ENCODE results near the gene GFOD1. TPM values are rescaled to one million over a fixed set of nuclear protein-coding genes. Genes with fewer than 3 reads are reported as not detected.
"Not testable (repeated sequence)": the region's sequence is repeated elsewhere in the genome, so short reads cannot be mapped to it uniquely, and the experiment has no call there.

The GFOD1 gene
- total RNA-seq, 1 donor from 2014 or later, result 16.3 TPM

DNA sequence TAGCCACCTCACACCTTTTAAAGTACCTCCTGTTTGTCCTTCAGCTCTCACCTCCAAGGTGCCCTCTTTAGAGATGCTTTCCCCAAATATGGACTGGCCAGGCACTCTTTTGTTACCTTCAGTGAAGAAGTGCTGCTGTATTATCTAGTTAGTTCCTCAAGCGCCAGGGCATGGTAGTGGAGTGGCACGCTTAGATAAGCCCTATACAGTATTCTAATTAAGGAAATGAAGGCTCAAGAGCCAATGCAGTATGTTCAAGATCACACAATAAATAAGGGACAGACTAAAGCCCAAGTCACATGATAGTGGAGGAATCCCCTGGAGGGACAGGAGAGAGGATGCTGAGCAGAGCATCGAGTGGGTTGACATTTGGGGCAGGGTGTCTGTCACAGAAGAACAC lies 28.5 kb upstream of the GFOD1 start:
- TF ChIP-seq, protein P1, sequence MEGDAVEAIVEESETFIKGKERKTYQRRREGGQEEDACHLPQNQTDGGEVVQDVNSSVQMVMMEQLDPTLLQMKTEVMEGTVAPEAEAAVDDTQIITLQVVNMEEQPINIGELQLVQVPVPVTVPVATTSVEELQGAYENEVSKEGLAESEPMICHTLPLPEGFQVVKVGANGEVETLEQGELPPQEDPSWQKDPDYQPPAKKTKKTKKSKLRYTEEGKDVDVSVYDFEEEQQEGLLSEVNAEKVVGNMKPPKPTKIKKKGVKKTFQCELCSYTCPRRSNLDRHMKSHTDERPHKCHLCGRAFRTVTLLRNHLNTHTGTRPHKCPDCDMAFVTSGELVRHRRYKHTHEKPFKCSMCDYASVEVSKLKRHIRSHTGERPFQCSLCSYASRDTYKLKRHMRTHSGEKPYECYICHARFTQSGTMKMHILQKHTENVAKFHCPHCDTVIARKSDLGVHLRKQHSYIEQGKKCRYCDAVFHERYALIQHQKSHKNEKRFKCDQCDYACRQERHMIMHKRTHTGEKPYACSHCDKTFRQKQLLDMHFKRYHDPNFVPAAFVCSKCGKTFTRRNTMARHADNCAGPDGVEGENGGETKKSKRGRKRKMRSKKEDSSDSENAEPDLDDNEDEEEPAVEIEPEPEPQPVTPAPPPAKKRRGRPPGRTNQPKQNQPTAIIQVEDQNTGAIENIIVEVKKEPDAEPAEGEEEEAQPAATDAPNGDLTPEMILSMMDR (IDR thresholded peaks at IDR 0.05; ENCODE audit: insufficient read depth, low read length, severe bottlenecking), result no peak
- no peak overlapping the region for H3K4me3 ChIP-seq (ENCODE audit: low read depth, low read length)
- DNase-seq (ENCODE audit: low read depth) (no peak), FAIRE-seq (no peak)
- H3K36me3 ChIP-seq (ENCODE audit: control insufficient read depth, insufficient read depth, low read length), result no peaks in the 10 kb centered on the region
- no peaks in the 10 kb centered on the region for H3K27me3 ChIP-seq (ENCODE audit: control insufficient read depth, insufficient read depth, low read length)

DNA sequence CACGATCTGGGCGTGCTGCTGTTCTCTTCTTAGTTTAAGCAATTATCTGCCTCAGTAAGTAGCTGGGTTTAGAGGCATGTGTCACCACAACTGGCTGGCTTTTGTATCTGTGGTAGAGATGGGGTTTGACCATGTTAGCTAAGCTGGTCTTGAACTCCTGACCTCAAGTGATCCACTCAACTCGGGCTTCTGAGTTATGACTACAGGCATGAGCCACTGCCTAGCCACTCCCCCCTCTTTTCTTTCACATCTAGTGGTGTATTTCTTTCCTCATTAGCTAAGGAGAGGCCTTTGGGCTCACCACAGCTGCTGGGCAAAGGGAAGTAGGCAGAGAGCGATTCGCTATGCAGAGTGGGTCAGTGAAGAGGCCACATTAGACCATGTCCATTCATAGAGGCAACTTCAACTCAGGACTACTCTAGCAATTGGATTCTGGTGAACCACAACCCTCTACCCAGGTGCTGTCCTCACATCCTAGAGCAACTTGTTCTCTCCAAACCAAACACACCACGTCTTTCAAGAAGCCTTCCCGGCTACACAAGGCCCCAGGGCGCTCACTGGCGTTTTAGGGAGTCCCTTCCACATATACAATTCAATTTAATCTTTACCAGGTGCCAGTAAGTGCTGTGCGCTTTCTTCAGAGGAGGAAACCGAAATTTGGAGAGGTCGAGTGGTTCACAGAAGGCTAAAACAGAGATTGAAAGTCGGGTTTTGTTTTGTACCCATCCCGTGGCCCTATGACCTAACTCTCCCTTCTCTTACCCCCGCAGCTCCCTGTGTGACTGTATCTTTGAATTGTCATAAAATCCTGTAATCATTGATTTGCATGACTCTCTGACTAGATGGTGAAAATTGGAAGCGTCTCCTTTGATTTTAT lies 26.5 kb upstream of the GFOD1 start:
- FAIRE-seq (no peak), DNase-seq (ENCODE audit: low read depth) (no peak)
- Histone ChIP-seq H3K4me3 (ENCODE audit: low read depth, low read length) (no peak overlapping the region), H3K27me3 (ENCODE audit: control insufficient read depth, insufficient read depth, low read length) (no peaks in the 10 kb centered on the region), H3K36me3 (ENCODE audit: control insufficient read depth, insufficient read depth, low read length) (no peaks in the 10 kb centered on the region)
- TF ChIP-seq, protein P1 (IDR thresholded peaks at IDR 0.05; ENCODE audit: insufficient read depth, low read length, severe bottlenecking), result no peak

DNA sequence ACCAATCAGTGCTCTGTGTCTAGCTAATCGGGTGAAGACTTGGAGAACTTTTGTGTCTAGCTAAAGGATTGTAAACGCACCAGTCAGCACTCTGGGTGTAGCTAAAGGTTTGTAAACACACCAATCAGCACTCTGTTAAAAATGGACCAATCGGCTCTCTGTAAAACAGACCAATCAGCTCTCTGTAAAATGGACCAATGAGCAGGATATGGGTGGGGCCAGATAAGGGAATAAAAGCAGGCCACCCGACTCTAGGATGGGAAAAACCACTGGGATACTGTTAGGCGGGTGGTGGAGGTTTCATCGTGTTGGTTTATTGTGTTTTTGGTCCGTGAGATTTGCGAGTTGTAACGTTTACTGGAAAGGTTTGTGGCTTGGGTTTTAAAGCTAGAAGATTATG lies 25.5 kb upstream of the GFOD1 start:
- DNase-seq (ENCODE audit: low read depth) (no peak), FAIRE-seq (no peak)
- TF ChIP-seq, protein P1 (IDR thresholded peaks at IDR 0.05; ENCODE audit: insufficient read depth, low read length, severe bottlenecking), result no peak
- Histone ChIP-seq H3K4me3 (ENCODE audit: low read depth, low read length) (no peak overlapping the region), H3K36me3 (ENCODE audit: control insufficient read depth, insufficient read depth, low read length) (no peaks in the 10 kb centered on the region), H3K27me3 (ENCODE audit: control insufficient read depth, insufficient read depth, low read length) (no peaks in the 10 kb centered on the region)

DNA sequence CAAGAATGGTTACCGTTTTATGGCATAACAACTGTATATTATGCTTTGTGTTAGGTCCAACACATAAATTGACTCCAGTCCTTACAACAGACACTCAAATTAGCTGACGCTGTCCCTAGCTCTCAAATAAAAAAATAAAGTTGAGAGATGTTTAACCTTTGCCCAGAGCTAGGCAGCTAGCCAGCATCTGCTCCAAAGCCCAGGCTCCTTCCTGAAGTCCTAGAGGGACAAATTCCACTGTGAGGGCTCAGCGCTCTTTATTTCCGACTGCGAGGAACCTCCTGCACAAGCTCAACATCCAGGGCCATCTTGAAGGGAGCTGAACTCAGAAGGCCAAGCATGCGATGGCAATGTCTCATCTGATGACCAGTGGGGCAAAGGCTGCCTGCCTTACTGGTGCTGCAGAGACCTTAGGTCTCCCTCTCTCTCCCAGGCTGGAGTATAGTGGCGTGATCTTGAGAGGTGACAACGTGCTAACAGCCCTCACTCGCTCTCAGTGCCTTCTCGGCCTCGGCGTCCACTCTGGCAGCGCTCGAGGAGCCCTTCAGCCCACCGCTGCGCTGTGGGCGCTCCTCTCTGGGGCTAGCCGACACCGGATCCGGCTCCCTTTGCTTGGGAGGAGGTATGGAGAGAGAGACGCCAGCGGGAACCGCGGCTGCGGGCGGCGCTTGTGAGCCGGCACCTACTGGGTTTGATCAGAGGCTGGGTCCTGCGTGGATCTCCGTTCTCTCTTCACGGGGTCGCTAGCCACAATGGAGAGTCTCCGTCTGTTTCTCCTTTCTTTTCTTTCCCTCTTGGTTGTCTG lies 24.7 kb upstream of the GFOD1 start:
- TF ChIP-seq, protein P1 (IDR thresholded peaks at IDR 0.05; ENCODE audit: insufficient read depth, low read length, severe bottlenecking), result no peak
- DNase-seq (ENCODE audit: low read depth), result no peak
- Histone ChIP-seq H3K36me3 (ENCODE audit: control insufficient read depth, insufficient read depth, low read length) (no peaks in the 10 kb centered on the region), H3K27me3 (ENCODE audit: control insufficient read depth, insufficient read depth, low read length) (no peaks in the 10 kb centered on the region), H3K4me3 (ENCODE audit: low read depth, low read length) (no peak overlapping the region)
- no peak for FAIRE-seq

DNA sequence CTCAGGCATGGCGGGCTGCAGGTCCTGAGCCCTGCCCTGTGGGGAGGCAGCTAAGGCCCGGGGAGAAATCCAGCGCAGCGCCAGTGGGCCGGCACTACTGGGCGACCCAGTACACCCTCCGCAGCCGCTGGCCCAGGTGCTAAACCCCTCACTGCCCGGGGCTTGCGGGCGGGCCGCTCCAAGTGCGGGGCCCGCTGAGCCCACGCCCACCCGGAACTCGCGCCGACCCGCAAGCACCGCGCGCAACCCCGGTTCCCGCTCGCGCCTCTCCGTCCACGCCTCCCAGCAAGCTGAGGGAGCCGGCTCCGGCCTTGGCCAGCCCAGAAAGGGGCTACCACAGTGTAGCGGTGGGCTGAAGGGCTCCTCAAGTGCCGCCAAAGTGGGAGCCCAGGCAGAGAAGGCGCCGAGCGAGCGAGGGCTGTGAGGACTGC lies 23.8 kb upstream of the GFOD1 start:
- FAIRE-seq; H3K36me3 ChIP-seq (ENCODE audit: control insufficient read depth, insufficient read depth, low read length); H3K27me3 ChIP-seq (ENCODE audit: control insufficient read depth, insufficient read depth, low read length); H3K4me3 ChIP-seq (ENCODE audit: low read depth, low read length); DNase-seq (ENCODE audit: low read depth): not testable (repeated sequence)

DNA sequence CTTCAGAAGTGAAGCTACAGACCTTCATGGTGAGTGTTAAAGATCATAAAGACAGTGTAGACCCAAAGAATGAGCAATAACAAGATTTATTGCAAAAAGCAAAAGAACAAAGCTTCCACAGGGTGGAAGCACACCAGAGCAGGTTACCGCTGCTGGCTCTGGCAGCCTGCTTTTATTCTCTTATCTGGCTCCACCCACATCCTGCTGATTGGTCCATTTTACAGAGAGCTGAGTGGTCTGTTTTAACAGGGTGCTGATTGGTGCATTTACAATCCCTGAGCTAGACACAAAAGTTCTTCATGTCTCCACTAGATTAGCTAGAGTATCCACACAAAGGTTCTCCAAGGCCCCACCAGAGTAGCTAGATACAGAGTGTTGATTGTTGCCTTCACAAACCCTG lies 23.0 kb upstream of the GFOD1 start:
- not testable (repeated sequence) for H3K36me3 ChIP-seq (ENCODE audit: control insufficient read depth, insufficient read depth, low read length); H3K27me3 ChIP-seq (ENCODE audit: control insufficient read depth, insufficient read depth, low read length); H3K4me3 ChIP-seq (ENCODE audit: low read depth, low read length); FAIRE-seq; DNase-seq (ENCODE audit: low read depth)
